Mononuclear cell (primary cell): ENCODE results near the gene MARCHF3. TPM values are rescaled to one million over a fixed set of nuclear protein-coding genes. Genes with fewer than 3 reads are reported as not detected.
"Not testable (repeated sequence)": the region's sequence is repeated elsewhere in the genome, so short reads cannot be mapped to it uniquely, and the experiment has no call there.

ENCODE experiments used
- H3K27me3 ChIP-seq: 2 replicates; pipeline ENCODE4 v1.6.0; 2011; ENCODE audit warnings: low read length, control low read depth; ENCODE audit not compliant: insufficient read depth
- H3K4me1 ChIP-seq: 2 replicates; pipeline ENCODE4 v1.5.1; 2011; ENCODE audit warnings: mild to moderate bottlenecking, low read length, control low read depth; ENCODE audit not compliant: insufficient read depth
- H3K4me3 ChIP-seq: 2 replicates; pipeline ENCODE4 v1.5.1; 2011; ENCODE audit warnings: mild to moderate bottlenecking, low read length, moderate library complexity
- H3K9me3 ChIP-seq: 2 replicates; pipeline ENCODE4 v1.5.1; 2011; ENCODE audit warnings: low read depth, mild to moderate bottlenecking, control low read depth, low read length
- total RNA-seq: library from RNA; depleted of rRNA; stranded (reverse); fragments of >200 nt; gene quantifications from one replicate; pipeline ENCODE4 v1.2.3, GENCODE V29; 2012

MARCHF3 gene
- total RNA-seq, 1 donor: 7.8 TPM

GRCh38 chr5:127060470-127060985 is 30.2 kb upstream of the MARCHF3 start:
- Histone ChIP-seq H3K4me3 (no peak overlapping the region), H3K4me1 (peaks cover 3% of the 10 kb centered on the region)

GRCh38 chr5:127056896-127057295 is 26.5 kb upstream of the MARCHF3 start:
- no peaks in the 10 kb centered on the region for H3K27me3 ChIP-seq
- no peak overlapping the region for H3K4me3 ChIP-seq
- H3K4me1 ChIP-seq: peaks cover 3% of the 10 kb centered on the region
- H3K9me3 ChIP-seq: no peaks in the 10 kb centered on the region

More at GRCh38 chr5:127060470-127060985, 30.2 kb upstream of the MARCHF3 start:
- Histone ChIP-seq H3K27me3 (no peaks in the 10 kb centered on the region), H3K9me3 (no peaks in the 10 kb centered on the region)

GRCh38 chr5:127055880-127056653 is 25.7 kb upstream of the MARCHF3 start:
- Histone ChIP-seq H3K4me3 (no peak overlapping the region), H3K4me1 (peaks cover 3% of the 10 kb centered on the region), H3K27me3 (no peaks in the 10 kb centered on the region), H3K9me3 (no peaks in the 10 kb centered on the region)

GRCh38 chr5:127053551-127053950 is 23.2 kb upstream of the MARCHF3 start:
- not testable (repeated sequence) for H3K4me3 ChIP-seq, H3K9me3 ChIP-seq, H3K4me1 ChIP-seq, H3K27me3 ChIP-seq

GRCh38 chr5:127053049-127053448 is 22.7 kb upstream of the MARCHF3 start:
- Histone ChIP-seq H3K9me3 (no peaks in the 10 kb centered on the region), H3K4me3 (no peak overlapping the region), H3K27me3 (no peaks in the 10 kb centered on the region), H3K4me1 (peaks cover 3% of the 10 kb centered on the region)

- Histone ChIP-seq H3K27me3 (no peaks in the 10 kb centered on the region), H3K9me3 (no peaks in the 10 kb centered on the region), H3K4me1 (peaks cover 3% of the 10 kb centered on the region), H3K4me3 (no peak overlapping the region)
These were observed 21.2 kb upstream of the MARCHF3 start for GRCh38 chr5:127051591-127051990.

GRCh38 chr5:127046343-127047072 is 16.1 kb upstream of the MARCHF3 start:
- Histone ChIP-seq H3K4me1 (no peaks in the 10 kb centered on the region), H3K4me3 (no peak overlapping the region), H3K27me3 (no peaks in the 10 kb centered on the region), H3K9me3 (no peaks in the 10 kb centered on the region)

GRCh38 chr5:127042593-127042992 is 12.2 kb upstream of the MARCHF3 start:
- H3K27me3 ChIP-seq: no peaks in the 10 kb centered on the region
- H3K9me3 ChIP-seq: no peaks in the 10 kb centered on the region
- H3K4me3 ChIP-seq: no peak overlapping the region
- no peaks in the 10 kb centered on the region for H3K4me1 ChIP-seq

GRCh38 chr5:127041571-127041970 is 11.2 kb upstream of the MARCHF3 start:
- no peaks in the 10 kb centered on the region for H3K4me1 ChIP-seq
- no peaks in the 10 kb centered on the region for H3K27me3 ChIP-seq
- no peaks in the 10 kb centered on the region for H3K9me3 ChIP-seq
- H3K4me3 ChIP-seq: no peak overlapping the region

- no peaks in the 10 kb centered on the region for H3K27me3 ChIP-seq
- no peak overlapping the region for H3K4me3 ChIP-seq
- no peaks in the 10 kb centered on the region for H3K9me3 ChIP-seq
- no peaks in the 10 kb centered on the region for H3K4me1 ChIP-seq
These were observed 10.6 kb upstream of the MARCHF3 start for GRCh38 chr5:127040796-127041520.

- Histone ChIP-seq H3K4me3 (no peak overlapping the region), H3K4me1 (no peaks in the 10 kb centered on the region), H3K9me3 (no peaks in the 10 kb centered on the region), H3K27me3 (no peaks in the 10 kb centered on the region)
These were observed 8.2 kb upstream of the MARCHF3 start for GRCh38 chr5:127038550-127038949.

GRCh38 chr5:127031863-127032232 is 1.5 kb upstream of the MARCHF3 start:
- Histone ChIP-seq H3K4me3 (no peak overlapping the region), H3K27me3 (peaks cover 13% of the 10 kb centered on the region), H3K9me3 (no peaks in the 10 kb centered on the region), H3K4me1 (peaks cover 14% of the 10 kb centered on the region)

- Histone ChIP-seq H3K9me3 (no peaks in the 10 kb centered on the region), H3K27me3 (peaks cover 13% of the 10 kb centered on the region), H3K4me1 (peaks cover 14% of the 10 kb centered on the region), H3K4me3 (peak overlapping the region; percentile 66)
These were observed 947 bp upstream of the MARCHF3 start for GRCh38 chr5:127031147-127031862.

GRCh38 chr5:127029581-127030258 is 638 bp downstream of the MARCHF3 start:
- Histone ChIP-seq H3K27me3 (peaks cover 13% of the 10 kb centered on the region), H3K9me3 (no peaks in the 10 kb centered on the region), H3K4me3 (peak overlapping the region; percentile 66), H3K4me1 (peaks cover 14% of the 10 kb centered on the region)
